ENCODE results near the gene UBE3C.

DNA sequence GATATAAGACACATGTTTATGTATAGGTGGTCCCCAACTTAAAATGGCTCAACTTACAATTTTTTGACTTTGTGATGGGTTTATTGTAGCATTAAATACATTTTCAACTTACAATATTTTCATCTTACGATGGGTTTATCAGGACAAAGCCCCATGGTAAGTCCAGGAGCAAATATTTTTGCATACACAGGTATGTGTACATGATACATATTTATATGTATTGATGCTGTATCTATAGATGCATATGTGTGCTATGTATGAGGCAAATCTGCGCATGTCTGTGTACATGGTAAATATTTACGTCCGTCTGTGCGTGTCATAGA lies 664 bp upstream of the UBE3C start:
- TF ChIP-seq, protein P1, sequence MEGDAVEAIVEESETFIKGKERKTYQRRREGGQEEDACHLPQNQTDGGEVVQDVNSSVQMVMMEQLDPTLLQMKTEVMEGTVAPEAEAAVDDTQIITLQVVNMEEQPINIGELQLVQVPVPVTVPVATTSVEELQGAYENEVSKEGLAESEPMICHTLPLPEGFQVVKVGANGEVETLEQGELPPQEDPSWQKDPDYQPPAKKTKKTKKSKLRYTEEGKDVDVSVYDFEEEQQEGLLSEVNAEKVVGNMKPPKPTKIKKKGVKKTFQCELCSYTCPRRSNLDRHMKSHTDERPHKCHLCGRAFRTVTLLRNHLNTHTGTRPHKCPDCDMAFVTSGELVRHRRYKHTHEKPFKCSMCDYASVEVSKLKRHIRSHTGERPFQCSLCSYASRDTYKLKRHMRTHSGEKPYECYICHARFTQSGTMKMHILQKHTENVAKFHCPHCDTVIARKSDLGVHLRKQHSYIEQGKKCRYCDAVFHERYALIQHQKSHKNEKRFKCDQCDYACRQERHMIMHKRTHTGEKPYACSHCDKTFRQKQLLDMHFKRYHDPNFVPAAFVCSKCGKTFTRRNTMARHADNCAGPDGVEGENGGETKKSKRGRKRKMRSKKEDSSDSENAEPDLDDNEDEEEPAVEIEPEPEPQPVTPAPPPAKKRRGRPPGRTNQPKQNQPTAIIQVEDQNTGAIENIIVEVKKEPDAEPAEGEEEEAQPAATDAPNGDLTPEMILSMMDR (IDR thresholded peaks at IDR 0.05; ENCODE audit: insufficient read depth, low read length): no peak
- TF ChIP-seq POLR2AphosphoS5 (IDR thresholded peaks at IDR 0.05; ENCODE audit: low read depth): no peak
- TF ChIP-seq GABPA (IDR thresholded peaks at IDR 0.05; ENCODE audit: low read depth): no peak
- TF ChIP-seq, protein P2, sequence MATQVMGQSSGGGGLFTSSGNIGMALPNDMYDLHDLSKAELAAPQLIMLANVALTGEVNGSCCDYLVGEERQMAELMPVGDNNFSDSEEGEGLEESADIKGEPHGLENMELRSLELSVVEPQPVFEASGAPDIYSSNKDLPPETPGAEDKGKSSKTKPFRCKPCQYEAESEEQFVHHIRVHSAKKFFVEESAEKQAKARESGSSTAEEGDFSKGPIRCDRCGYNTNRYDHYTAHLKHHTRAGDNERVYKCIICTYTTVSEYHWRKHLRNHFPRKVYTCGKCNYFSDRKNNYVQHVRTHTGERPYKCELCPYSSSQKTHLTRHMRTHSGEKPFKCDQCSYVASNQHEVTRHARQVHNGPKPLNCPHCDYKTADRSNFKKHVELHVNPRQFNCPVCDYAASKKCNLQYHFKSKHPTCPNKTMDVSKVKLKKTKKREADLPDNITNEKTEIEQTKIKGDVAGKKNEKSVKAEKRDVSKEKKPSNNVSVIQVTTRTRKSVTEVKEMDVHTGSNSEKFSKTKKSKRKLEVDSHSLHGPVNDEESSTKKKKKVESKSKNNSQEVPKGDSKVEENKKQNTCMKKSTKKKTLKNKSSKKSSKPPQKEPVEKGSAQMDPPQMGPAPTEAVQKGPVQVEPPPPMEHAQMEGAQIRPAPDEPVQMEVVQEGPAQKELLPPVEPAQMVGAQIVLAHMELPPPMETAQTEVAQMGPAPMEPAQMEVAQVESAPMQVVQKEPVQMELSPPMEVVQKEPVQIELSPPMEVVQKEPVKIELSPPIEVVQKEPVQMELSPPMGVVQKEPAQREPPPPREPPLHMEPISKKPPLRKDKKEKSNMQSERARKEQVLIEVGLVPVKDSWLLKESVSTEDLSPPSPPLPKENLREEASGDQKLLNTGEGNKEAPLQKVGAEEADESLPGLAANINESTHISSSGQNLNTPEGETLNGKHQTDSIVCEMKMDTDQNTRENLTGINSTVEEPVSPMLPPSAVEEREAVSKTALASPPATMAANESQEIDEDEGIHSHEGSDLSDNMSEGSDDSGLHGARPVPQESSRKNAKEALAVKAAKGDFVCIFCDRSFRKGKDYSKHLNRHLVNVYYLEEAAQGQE (IDR thresholded peaks at IDR 0.05; ENCODE audit: insufficient replicate concordance, low read depth): no peak
- TF ChIP-seq SPI1 (IDR thresholded peaks at IDR 0.05; ENCODE audit: borderline replicate concordance, low read depth): no peak
